Progenitor cell of endocrine pancreas (in vitro differentiated cells): ENCODE measurements around the gene PLA2G2E. TPM values are rescaled to one million over a fixed set of nuclear protein-coding genes. Genes with fewer than 3 reads are reported as not detected.
A peak's percentile ranks its signal among the peaks of the same experiment; 100 is the strongest.

Experiments
- DNase-seq: peaks from one replicate; pipeline ENCODE4 v3.0.0; 2021; ENCODE audit warnings: low spot score; ENCODE audit not compliant: unreplicated experiment
- H3K27ac Mint-ChIP-seq: 2 replicates; pipeline ENCODE4 v1.8.0; 2021; ENCODE audit warnings: mild to moderate bottlenecking, moderate library complexity, mixed read lengths
- H3K27me3 Mint-ChIP-seq: 2 replicates; pipeline ENCODE4 v1.8.0; 2021; ENCODE audit warnings: mixed read lengths
- H3K36me3 Mint-ChIP-seq: 2 replicates; pipeline ENCODE4 v1.8.0; 2022; ENCODE audit warnings: mixed read lengths; ENCODE audit not compliant: insufficient read depth
- H3K4me1 Mint-ChIP-seq: 2 replicates; pipeline ENCODE4 v1.8.0; 2021; ENCODE audit warnings: low read depth, mixed read lengths
- H3K4me3 Mint-ChIP-seq: 2 replicates; pipeline ENCODE4 v1.8.0; 2021; ENCODE audit warnings: low read depth, mild to moderate bottlenecking, moderate library complexity, mixed read lengths
- H3K9me3 Mint-ChIP-seq: 2 replicates; pipeline ENCODE4 v1.8.0; 2021; ENCODE audit warnings: low read depth, mixed read lengths
- CTCF ChIP-seq: fragments of 200-600 bp; sonication (generic); IDR thresholded peaks from one replicate; pipeline ENCODE4 v1.5.0; 2021; ENCODE audit warnings: antibody characterized with exemption, mild to moderate bottlenecking; ENCODE audit not compliant: unreplicated experiment
- total RNA-seq: library from RNA; stranded (reverse); gene quantifications from 2 replicates; pipeline ENCODE4 v1.2.1, GENCODE V29; 2021

PLA2G2E gene
- total RNA-seq, 1 donor from 2014 or later, result not detected

- Mint-ChIP-seq H3K27ac (no peak overlapping the region), H3K4me3 (no peak overlapping the region), H3K36me3 (no peaks in the 10 kb centered on the region), H3K27me3 (peaks cover 25% of the 10 kb centered on the region), H3K4me1 (no peaks in the 10 kb centered on the region), H3K9me3 (peaks cover 3% of the 10 kb centered on the region)
- no peak for TF ChIP-seq CTCF
- no peak for DNase-seq
Observed at GRCh38 chr1:19963636-19964035, 40.2 kb upstream of the PLA2G2E start.

GRCh38 chr1:19960591-19960990, 37.2 kb upstream of the PLA2G2E start:
- peaks cover 26% of the 10 kb centered on the region for H3K27me3 Mint-ChIP-seq
- no peak for DNase-seq
- H3K27ac Mint-ChIP-seq, result no peak overlapping the region
- no peak overlapping the region for H3K4me3 Mint-ChIP-seq
- H3K9me3 Mint-ChIP-seq, result peaks cover 3% of the 10 kb centered on the region
- H3K4me1 Mint-ChIP-seq, result no peaks in the 10 kb centered on the region
- no peaks in the 10 kb centered on the region for H3K36me3 Mint-ChIP-seq
- TF ChIP-seq CTCF, result no peak

- H3K27me3 Mint-ChIP-seq, result peaks cover 24% of the 10 kb centered on the region
Observed at GRCh38 chr1:19957779-19958178, 34.4 kb upstream of the PLA2G2E start.

GRCh38 chr1:19955534-19956170, 32.2 kb upstream of the PLA2G2E start:
- H3K36me3 Mint-ChIP-seq, result no peaks in the 10 kb centered on the region
- H3K27me3 Mint-ChIP-seq, result peaks cover 20% of the 10 kb centered on the region
- H3K4me1 Mint-ChIP-seq, result no peaks in the 10 kb centered on the region
- H3K27ac Mint-ChIP-seq, result no peak overlapping the region
- no peak for TF ChIP-seq CTCF
- no peak overlapping the region for H3K4me3 Mint-ChIP-seq
- DNase-seq, result no peak
- peaks cover 4% of the 10 kb centered on the region for H3K9me3 Mint-ChIP-seq

More at GRCh38 chr1:19957779-19958178, 34.4 kb upstream of the PLA2G2E start:
- Mint-ChIP-seq H3K9me3 (peaks cover 4% of the 10 kb centered on the region), H3K27ac (no peak overlapping the region), H3K36me3 (no peaks in the 10 kb centered on the region), H3K4me3 (no peak overlapping the region), H3K4me1 (no peaks in the 10 kb centered on the region)
- DNase-seq, result no peak
- TF ChIP-seq CTCF, result peak; percentile 26

- DNase-seq, result no peak
- peaks cover 4% of the 10 kb centered on the region for H3K9me3 Mint-ChIP-seq
- no peak overlapping the region for H3K27ac Mint-ChIP-seq
- no peak for TF ChIP-seq CTCF
- no peaks in the 10 kb centered on the region for H3K4me1 Mint-ChIP-seq
- no peak overlapping the region for H3K4me3 Mint-ChIP-seq
- no peaks in the 10 kb centered on the region for H3K36me3 Mint-ChIP-seq
- H3K27me3 Mint-ChIP-seq, result peaks cover 20% of the 10 kb centered on the region
Observed at GRCh38 chr1:19954059-19954458, 30.6 kb upstream of the PLA2G2E start.
